Osteoblast (primary cell): Measurements from ENCODE around the gene RNF144A. TPM values are rescaled to one million over a fixed set of nuclear protein-coding genes. Genes with fewer than 3 reads are reported as not detected.

ENCODE experiments used
- DNase-seq: peaks from one replicate; pipeline ENCODE4 v3.0.0; 2011; ENCODE audit warnings: low spot score, mixed read lengths; ENCODE audit not compliant: insufficient read length; ENCODE audit errors: missing footprints
- H2AFZ ChIP-seq: 2 replicates; pipeline ENCODE4 v1.6.0; 2011; ENCODE audit warnings: mild to moderate bottlenecking, low read length
- H3K27ac ChIP-seq: 2 replicates; pipeline ENCODE4 v1.5.1; 2011; ENCODE audit warnings: mild to moderate bottlenecking, low read depth, low read length, moderate library complexity
- H3K27me3 ChIP-seq: 2 replicates; pipeline ENCODE4 v1.6.0; 2012; ENCODE audit warnings: mild to moderate bottlenecking, control low read depth, inconsistent platforms, low read length, moderate library complexity; ENCODE audit not compliant: insufficient read depth
- H3K36me3 ChIP-seq: 2 replicates; pipeline ENCODE4 v1.5.1; 2011; ENCODE audit warnings: mild to moderate bottlenecking, low read length, control low read depth, moderate library complexity; ENCODE audit not compliant: insufficient read depth
- H3K4me1 ChIP-seq: 2 replicates; pipeline ENCODE4 v1.5.1; 2011; ENCODE audit warnings: mild to moderate bottlenecking, low read length, control low read depth, moderate library complexity; ENCODE audit not compliant: insufficient read depth
- H3K4me2 ChIP-seq: 2 replicates; pipeline ENCODE4 v1.6.0; 2011; ENCODE audit warnings: mild to moderate bottlenecking, low read length; ENCODE audit not compliant: insufficient read depth
- H3K4me3 ChIP-seq: fragments of 200-600 bp; sonication (generic); 3 replicates; pipeline ENCODE4 v1.5.1; 2012; ENCODE audit warnings: mild to moderate bottlenecking, low read length, inconsistent platforms; ENCODE audit not compliant: insufficient read depth
- H3K79me2 ChIP-seq: 2 replicates; pipeline ENCODE4 v1.6.0; 2012; ENCODE audit warnings: mild to moderate bottlenecking, low read length, control low read depth, inconsistent platforms; ENCODE audit not compliant: insufficient read depth
- H3K9me3 ChIP-seq: 2 replicates; pipeline ENCODE4 v1.5.1; 2011; ENCODE audit warnings: low read depth, low read length, control low read depth
- H4K20me1 ChIP-seq: 2 replicates; pipeline ENCODE4 v1.6.0; 2012; ENCODE audit warnings: mild to moderate bottlenecking, low read length, control low read depth; ENCODE audit not compliant: insufficient read depth
- total RNA-seq: library from RNA; depleted of rRNA; stranded (reverse); fragments of >200 nt; gene quantifications from 2 replicates; pipeline ENCODE4 v1.2.3, GENCODE V29; 2012
- TF ChIP-seq, protein P1 (sequence below): IDR thresholded peaks from 2 replicates; pipeline ENCODE4 v1.5.1; 2011; ENCODE audit warnings: mild to moderate bottlenecking, low read depth, low read length, moderate library complexity; ENCODE audit errors: extremely low read depth

Gene RNF144A
- total RNA-seq, 1 donor, result 15.9 TPM

DNA sequence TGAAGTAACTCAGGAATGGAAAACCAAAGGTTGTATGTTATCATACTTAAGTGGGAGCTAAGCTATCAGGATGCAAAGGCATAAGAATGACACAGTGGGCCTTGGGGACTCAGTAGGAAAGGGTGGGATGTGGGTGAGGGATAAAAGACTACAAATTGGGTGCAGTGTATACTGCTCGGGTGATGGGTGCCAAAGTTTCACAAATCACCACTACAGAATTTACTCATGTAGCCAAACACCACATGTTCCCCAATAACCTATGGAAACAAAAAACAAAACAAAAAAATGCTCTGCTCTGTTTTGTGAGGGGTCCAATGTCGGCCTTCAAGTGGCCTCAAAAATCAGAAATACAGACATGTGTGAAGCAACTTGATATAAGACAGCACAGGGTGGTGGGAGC, 8.9 kb upstream of the RNF144A start:
- H3K4me1 ChIP-seq, result no peaks in the 10 kb centered on the region
- no peaks in the 10 kb centered on the region for H3K27me3 ChIP-seq
- TF ChIP-seq, protein P1, sequence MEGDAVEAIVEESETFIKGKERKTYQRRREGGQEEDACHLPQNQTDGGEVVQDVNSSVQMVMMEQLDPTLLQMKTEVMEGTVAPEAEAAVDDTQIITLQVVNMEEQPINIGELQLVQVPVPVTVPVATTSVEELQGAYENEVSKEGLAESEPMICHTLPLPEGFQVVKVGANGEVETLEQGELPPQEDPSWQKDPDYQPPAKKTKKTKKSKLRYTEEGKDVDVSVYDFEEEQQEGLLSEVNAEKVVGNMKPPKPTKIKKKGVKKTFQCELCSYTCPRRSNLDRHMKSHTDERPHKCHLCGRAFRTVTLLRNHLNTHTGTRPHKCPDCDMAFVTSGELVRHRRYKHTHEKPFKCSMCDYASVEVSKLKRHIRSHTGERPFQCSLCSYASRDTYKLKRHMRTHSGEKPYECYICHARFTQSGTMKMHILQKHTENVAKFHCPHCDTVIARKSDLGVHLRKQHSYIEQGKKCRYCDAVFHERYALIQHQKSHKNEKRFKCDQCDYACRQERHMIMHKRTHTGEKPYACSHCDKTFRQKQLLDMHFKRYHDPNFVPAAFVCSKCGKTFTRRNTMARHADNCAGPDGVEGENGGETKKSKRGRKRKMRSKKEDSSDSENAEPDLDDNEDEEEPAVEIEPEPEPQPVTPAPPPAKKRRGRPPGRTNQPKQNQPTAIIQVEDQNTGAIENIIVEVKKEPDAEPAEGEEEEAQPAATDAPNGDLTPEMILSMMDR, result no peak
- H3K36me3 ChIP-seq, result no peaks in the 10 kb centered on the region
- no peak overlapping the region for H2AFZ ChIP-seq
- H3K27ac ChIP-seq, result no peak overlapping the region
- DNase-seq, result no peak
- H3K9me3 ChIP-seq, result no peaks in the 10 kb centered on the region
- no peaks in the 10 kb centered on the region for H3K79me2 ChIP-seq
- no peaks in the 10 kb centered on the region for H4K20me1 ChIP-seq
- no peak overlapping the region for H3K4me2 ChIP-seq
- no peak overlapping the region for H3K4me3 ChIP-seq

DNA sequence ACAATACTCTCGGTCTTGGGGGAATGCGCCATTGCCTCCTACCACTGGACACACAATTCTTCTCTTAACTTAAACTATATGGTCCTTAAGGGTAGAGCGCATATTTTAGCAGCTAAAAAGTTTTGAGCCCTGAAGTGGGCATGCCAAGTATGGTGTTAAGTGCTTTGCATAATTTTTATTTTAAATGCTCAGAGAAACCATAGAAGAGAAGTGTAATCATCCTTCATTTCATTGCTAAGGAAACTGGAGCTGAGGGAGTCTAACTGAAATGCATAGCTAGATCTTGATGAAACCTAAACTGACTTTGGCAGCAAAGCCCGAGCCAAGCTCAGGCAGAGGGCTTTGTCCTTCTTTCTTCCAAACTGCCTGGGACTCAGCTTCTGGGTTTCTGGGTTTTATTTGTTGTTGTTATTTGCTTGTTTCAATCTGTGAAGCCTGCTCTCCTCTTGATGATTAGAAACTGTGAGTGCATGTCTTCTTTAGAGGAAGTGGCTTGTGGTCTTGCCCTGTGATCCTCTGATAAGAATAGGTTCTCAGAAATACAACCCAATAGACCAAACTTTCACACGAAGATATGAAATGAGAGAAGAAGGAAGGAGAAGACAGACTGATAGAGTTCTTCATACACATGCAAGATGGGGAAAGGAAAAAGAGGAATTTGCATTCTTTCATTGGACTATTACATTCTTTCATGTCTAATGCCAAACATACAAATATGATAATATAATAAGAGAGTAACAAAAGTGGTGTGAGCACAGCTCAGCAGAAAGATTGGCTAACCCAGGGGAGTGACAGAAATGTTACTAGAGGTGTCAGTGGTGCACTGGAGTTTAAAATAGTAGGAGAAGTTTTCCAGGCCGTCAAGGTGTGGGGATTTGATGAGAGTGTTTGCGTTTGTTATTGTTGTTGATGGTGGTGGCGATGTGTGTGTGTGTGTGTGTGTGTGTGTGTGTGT, 7.5 kb upstream of the RNF144A start:
- H3K27ac ChIP-seq, result no peak overlapping the region
- H3K4me3 ChIP-seq, result no peak overlapping the region
- H3K79me2 ChIP-seq, result no peaks in the 10 kb centered on the region
- H3K27me3 ChIP-seq, result no peaks in the 10 kb centered on the region
- no peaks in the 10 kb centered on the region for H3K4me1 ChIP-seq
- no peak for DNase-seq
- TF ChIP-seq, protein P1, result no peak
- H4K20me1 ChIP-seq, result no peaks in the 10 kb centered on the region
- no peak overlapping the region for H2AFZ ChIP-seq
- H3K4me2 ChIP-seq, result no peak overlapping the region
- H3K9me3 ChIP-seq, result no peaks in the 10 kb centered on the region
- H3K36me3 ChIP-seq, result no peaks in the 10 kb centered on the region

GRCh38 chr2:6911721-6912120, 5.5 kb upstream of the RNF144A start:
- Histone ChIP-seq H3K27me3 (no peaks in the 10 kb centered on the region), H2AFZ (no peak overlapping the region), H3K4me1 (no peaks in the 10 kb centered on the region), H3K9me3 (no peaks in the 10 kb centered on the region), H4K20me1 (no peaks in the 10 kb centered on the region), H3K4me3 (no peak overlapping the region), H3K27ac (no peak overlapping the region), H3K79me2 (no peaks in the 10 kb centered on the region), H3K36me3 (no peaks in the 10 kb centered on the region), H3K4me2 (no peak overlapping the region)
- TF ChIP-seq, protein P1, result no peak
- DNase-seq, result no peak

GRCh38 chr2:6913415-6914157, 3.6 kb upstream of the RNF144A start:
- no peak overlapping the region for H3K27ac ChIP-seq
- no peaks in the 10 kb centered on the region for H3K79me2 ChIP-seq
- H4K20me1 ChIP-seq, result no peaks in the 10 kb centered on the region
- H3K4me1 ChIP-seq, result no peaks in the 10 kb centered on the region
- no peak overlapping the region for H3K4me2 ChIP-seq
- no peak overlapping the region for H3K4me3 ChIP-seq
- H2AFZ ChIP-seq, result no peak overlapping the region
- no peaks in the 10 kb centered on the region for H3K36me3 ChIP-seq
- H3K27me3 ChIP-seq, result peaks cover 2% of the 10 kb centered on the region
- no peaks in the 10 kb centered on the region for H3K9me3 ChIP-seq
- TF ChIP-seq, protein P1, result no peak
- DNase-seq, result no peak
